NT2/D1 (cell line): ENCODE measurements around the gene PIK3C2G.
"Not testable (repeated sequence)": the region's sequence is repeated elsewhere in the genome, so short reads cannot be mapped to it uniquely, and the experiment has no call there.

Source experiments
- DNase-seq: peaks from one replicate; pipeline ENCODE4 v3.0.0-alpha.2; 2011; ENCODE audit warnings: low read depth, low spot score
- H3K27me3 ChIP-seq: 2 replicates; pipeline ENCODE4 v1.6.0; 2011; ENCODE audit warnings: mild to moderate bottlenecking; ENCODE audit not compliant: insufficient read length, insufficient read depth
- H3K36me3 ChIP-seq: 2 replicates; pipeline ENCODE4 v1.6.1; 2011; ENCODE audit warnings: mild to moderate bottlenecking, low read length, mixed read lengths; ENCODE audit not compliant: insufficient read depth, insufficient read length
- H3K4me1 ChIP-seq: 2 replicates; pipeline ENCODE4 v1.5.1; 2011; ENCODE audit not compliant: insufficient read depth, insufficient read length
- H3K4me3 ChIP-seq: 2 replicates; pipeline ENCODE4 v1.5.1; 2011; ENCODE audit warnings: low read depth; ENCODE audit not compliant: insufficient read length
- H3K9ac ChIP-seq: 2 replicates; pipeline ENCODE4 v1.6.0; 2011; ENCODE audit warnings: low read depth; ENCODE audit not compliant: insufficient read length
- H3K9me3 ChIP-seq: 2 replicates; pipeline ENCODE4 v1.5.1; 2011; ENCODE audit warnings: mild to moderate bottlenecking, low read length; ENCODE audit not compliant: insufficient read depth
- SUZ12 ChIP-seq: IDR thresholded peaks from 2 replicates; pipeline ENCODE4 v1.6.1; 2011; ENCODE audit not compliant: insufficient read length, insufficient read depth; ENCODE audit errors: extremely low read depth
- YY1 ChIP-seq: IDR thresholded peaks from 2 replicates; pipeline ENCODE4 v1.6.1; 2011; ENCODE audit not compliant: insufficient read length, insufficient read depth
- ZNF274 ChIP-seq: IDR thresholded peaks from 2 replicates; pipeline ENCODE4 v1.6.1; 2011; ENCODE audit warnings: mild to moderate bottlenecking, low read depth, low read length

Gene PIK3C2G

GRCh38 chr12:18487509-18487908 lies 226.2 kb downstream of the PIK3C2G start:
- Histone ChIP-seq H3K36me3 (no peaks in the 10 kb centered on the region), H3K27me3 (no peaks in the 10 kb centered on the region), H3K4me1 (no peaks in the 10 kb centered on the region), H3K4me3 (no peak overlapping the region), H3K9ac (no peak overlapping the region), H3K9me3 (no peaks in the 10 kb centered on the region)
- TF ChIP-seq YY1 (no peak), SUZ12 (no peak), ZNF274 (no peak)
- DNase-seq, result no peak

GRCh38 chr12:18492372-18493025 lies 231.2 kb downstream of the PIK3C2G start:
- Histone ChIP-seq H3K36me3 (no peaks in the 10 kb centered on the region), H3K27me3 (no peaks in the 10 kb centered on the region), H3K9me3 (no peaks in the 10 kb centered on the region), H3K4me3 (no peak overlapping the region), H3K9ac (no peak overlapping the region), H3K4me1 (no peaks in the 10 kb centered on the region)
- no peak for DNase-seq
- no peak for TF ChIP-seq SUZ12
- no peak for TF ChIP-seq YY1
- TF ChIP-seq ZNF274, result no peak

- no peak for TF ChIP-seq ZNF274
- no peak for TF ChIP-seq YY1
- no peak for TF ChIP-seq SUZ12
- H3K4me3 ChIP-seq, result no peak overlapping the region
- H3K4me1 ChIP-seq, result no peaks in the 10 kb centered on the region
- no peak for DNase-seq
- no peak overlapping the region for H3K9ac ChIP-seq
- no peaks in the 10 kb centered on the region; the same call in 1 of the 2 replicates for H3K9me3 ChIP-seq
- H3K36me3 ChIP-seq, result no peaks in the 10 kb centered on the region
- no peaks in the 10 kb centered on the region for H3K27me3 ChIP-seq
These were observed 234.8 kb downstream of the PIK3C2G start for GRCh38 chr12:18496156-18496555.

DNA sequence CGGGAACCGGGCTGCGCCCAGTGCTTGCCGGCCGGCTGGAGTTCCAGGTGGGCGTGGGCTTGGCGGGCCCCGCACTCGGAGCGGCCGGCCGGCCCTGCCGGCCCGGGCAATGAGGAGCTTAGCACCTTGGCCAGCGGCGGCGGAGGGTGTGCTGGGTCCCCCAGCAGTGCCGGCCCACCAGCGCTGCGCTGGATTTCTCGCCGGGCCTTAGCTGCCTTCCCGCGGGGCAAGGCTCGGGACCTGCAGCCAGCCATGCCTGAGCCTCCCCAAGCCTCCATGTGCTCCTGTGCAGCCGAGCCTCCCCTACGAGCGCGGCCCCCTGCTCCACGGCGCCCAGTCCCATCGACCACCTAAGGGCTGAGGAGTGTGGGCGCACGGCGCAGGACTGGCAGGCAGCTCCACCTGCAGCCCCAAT lies 238.8 kb downstream of the PIK3C2G start:
- not testable (repeated sequence) for H3K27me3 ChIP-seq, H3K4me3 ChIP-seq, H3K9ac ChIP-seq, H3K4me1 ChIP-seq, H3K9me3 ChIP-seq, DNase-seq, H3K36me3 ChIP-seq

DNA sequence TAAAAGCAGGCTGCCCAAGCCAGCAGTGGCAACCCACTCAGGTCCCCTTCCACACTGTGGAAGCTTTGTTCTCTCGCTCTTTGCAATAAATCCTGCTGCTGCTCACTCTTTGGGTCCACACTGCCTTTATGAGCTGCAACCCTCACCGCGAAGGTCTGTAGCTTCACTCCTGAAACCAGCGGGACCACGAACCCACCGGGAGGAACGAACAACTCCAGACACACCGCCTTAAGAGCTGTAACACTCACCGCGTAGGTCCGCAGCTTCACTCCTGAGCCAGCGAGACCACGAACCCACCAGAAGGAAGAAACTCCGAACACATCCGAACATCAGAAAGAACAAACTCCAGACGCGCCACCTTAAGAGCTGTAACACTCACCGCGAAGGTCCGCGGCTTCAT lies 239.4 kb downstream of the PIK3C2G start:
- not testable (repeated sequence) for DNase-seq, H3K9me3 ChIP-seq, H3K4me3 ChIP-seq, H3K9ac ChIP-seq, H3K27me3 ChIP-seq, H3K4me1 ChIP-seq, H3K36me3 ChIP-seq

GRCh38 chr12:18502422-18502968 lies 241.2 kb downstream of the PIK3C2G start:
- Histone ChIP-seq H3K36me3 (no peaks in the 10 kb centered on the region), H3K4me1 (no peaks in the 10 kb centered on the region), H3K9me3 (no peaks in the 10 kb centered on the region; the same call in 1 of the 2 replicates), H3K9ac (no peak overlapping the region), H3K4me3 (no peak overlapping the region), H3K27me3 (no peaks in the 10 kb centered on the region)
- DNase-seq, result no peak
- TF ChIP-seq YY1 (no peak), ZNF274 (no peak), SUZ12 (no peak)

DNA sequence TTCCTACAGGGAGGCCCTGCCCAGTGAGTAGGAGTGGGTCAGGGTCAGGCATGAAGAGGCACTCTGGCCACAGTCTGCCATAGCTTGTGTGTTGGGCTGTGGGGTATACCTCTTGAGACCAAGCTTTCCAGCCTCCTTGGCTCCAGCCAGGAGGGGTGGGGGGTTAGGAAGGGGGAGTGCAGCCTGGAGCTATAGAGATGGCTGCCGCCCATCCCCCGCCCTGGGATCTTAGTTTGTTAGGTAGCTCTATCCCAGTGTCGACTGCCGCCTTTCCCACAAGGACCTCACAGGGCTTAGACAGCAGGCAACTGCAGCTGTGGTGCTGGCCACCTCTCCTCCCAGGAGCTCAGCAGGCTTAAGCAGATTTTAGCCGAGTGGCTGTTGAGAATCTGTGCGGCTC lies 260.1 kb downstream of the PIK3C2G start:
- H3K9ac ChIP-seq, result no peak overlapping the region
- DNase-seq, result no peak
- peaks cover 11% of the 10 kb centered on the region for H3K9me3 ChIP-seq
- TF ChIP-seq YY1, result no peak
- no peak for TF ChIP-seq SUZ12
- TF ChIP-seq ZNF274, result no peak
- H3K4me3 ChIP-seq, result no peak overlapping the region
- no peaks in the 10 kb centered on the region for H3K4me1 ChIP-seq
- H3K27me3 ChIP-seq, result no peaks in the 10 kb centered on the region
- no peaks in the 10 kb centered on the region for H3K36me3 ChIP-seq

- H3K27me3 ChIP-seq, result no peaks in the 10 kb centered on the region
- H3K36me3 ChIP-seq, result no peaks in the 10 kb centered on the region
- no peak overlapping the region for H3K9ac ChIP-seq
- peaks cover 11% of the 10 kb centered on the region for H3K9me3 ChIP-seq
- no peak for DNase-seq
- no peak overlapping the region for H3K4me3 ChIP-seq
- H3K4me1 ChIP-seq, result no peaks in the 10 kb centered on the region
- TF ChIP-seq ZNF274 (no peak), SUZ12 (no peak), YY1 (no peak)
These were observed 261.5 kb downstream of the PIK3C2G start for GRCh38 chr12:18522806-18523205.

GRCh38 chr12:18542497-18542896 lies 281.2 kb downstream of the PIK3C2G start:
- not testable (repeated sequence) for H3K9ac ChIP-seq, H3K27me3 ChIP-seq, H3K36me3 ChIP-seq, H3K4me3 ChIP-seq, H3K9me3 ChIP-seq, DNase-seq, H3K4me1 ChIP-seq
